K562 (cell line): ENCODE results near the gene GFM1. TPM values are rescaled to one million over a fixed set of nuclear protein-coding genes. Genes with fewer than 3 reads are reported as not detected.

Experiments used
- CBX1 ChIP-seq: sonication (generic); IDR thresholded peaks from 2 replicates; pipeline ENCODE4 v1.6.1; 2016; ENCODE audit warnings: antibody characterized with exemption, low read depth, mild to moderate bottlenecking
- HMG20B ChIP-seq: fragments of 250-450 bp; sonication (Bioruptor Pico); IDR thresholded peaks from 2 replicates; pipeline ENCODE4 v1.5.0; 2021; ENCODE audit warnings: mild to moderate bottlenecking
- MEIS2 ChIP-seq: fragments of 450-650 bp; IDR thresholded peaks from 2 replicates; pipeline ENCODE4 v1.6.1; 2014; ENCODE audit warnings: mild to moderate bottlenecking; ENCODE audit not compliant: partially characterized antibody
- RAD21 ChIP-seq, 2 experiments: fragments of 250-450 bp in 1 of 2; fragments of 450-650 bp in 1 of 2; sonication (Bioruptor Pico) in 1 of 2; formaldehyde crosslinking in 1 of 2; IDR thresholded peaks in 1 of 2; conservative IDR thresholded peaks in 1 of 2; 2 replicates each; pipeline versions ENCODE4 v1.4.0 to v1.8.0; 2020 to 2022; ENCODE audit warnings: mild to moderate bottlenecking in 2 of 2, moderate library complexity in 1 of 2
- TEAD1 ChIP-seq, 2 experiments: fragments of 450-650 bp in 1 of 2; sonication (generic) in 1 of 2; formaldehyde crosslinking; IDR thresholded peaks; 2 replicates each; pipeline versions ENCODE4 v1.4.0 to v1.8.0; 2020 to 2022; ENCODE audit warnings: mild to moderate bottlenecking in 2 of 2, missing genetic modification reagents in 1 of 2
- ZFP91 ChIP-seq: sonication (generic); formaldehyde crosslinking; IDR thresholded peaks from 2 replicates; pipeline ENCODE4 v1.8.0; 2022; ENCODE audit warnings: mild to moderate bottlenecking, missing genetic modification reagents
- ZNF121 ChIP-seq: sonication (generic); formaldehyde crosslinking; conservative IDR thresholded peaks from 2 replicates; pipeline ENCODE4 v1.8.0; 2022; ENCODE audit warnings: missing genetic modification reagents
- ZNF217 ChIP-seq: sonication (generic); formaldehyde crosslinking; IDR thresholded peaks from 2 replicates; pipeline ENCODE4 v1.8.0; 2022; ENCODE audit warnings: mild to moderate bottlenecking, missing genetic modification reagents
- ZNF764 ChIP-seq: fragments of 250-450 bp; sonication (Bioruptor Pico); IDR thresholded peaks from 2 replicates; pipeline ENCODE4 v1.4.0; 2020; ENCODE audit warnings: low read depth, mild to moderate bottlenecking, moderate library complexity
- polyA plus RNA-seq, 8 experiments: library from polyadenylated mRNA; depleted of rRNA in 4 of 8; stranded (reverse) in 5 of 8; unstranded in 3 of 8; fragments of >200 nt; fragmentation: Nextera tagmentation in 2 of 8; fragmentation: Illumina TruSeq in 1 of 8; extraction: Ambion mirVana in 2 of 8; extraction: Trizol in 1 of 8; gene quantifications; 2 replicates each; pipeline versions ENCODE4 v1.2.1 to v1.2.3, GENCODE V29; 2011 to 2014; ENCODE audit warnings: inconsistent platforms in 1 of 8, missing spikeins in 1 of 8
- total RNA-seq, 7 experiments: library from RNA; depleted of rRNA in 6 of 7; stranded (reverse); fragments of >200 nt in 6 of 7; fragmentation: Illumina TruSeq in 2 of 7; extraction: Trizol in 2 of 7; gene quantifications; 2 replicates each; pipeline versions ENCODE4 v1.2.1 to v1.2.3, GENCODE V29; 2011 to 2021; ENCODE audit warnings: low replicate concordance in 1 of 7

The GFM1 gene
- total and polyA plus RNA-seq, 9 of the 15 experiments (the other 6 are each of a cell fraction or from before 2014, with no cell fraction given) = 38.9 to 86.7 (median 64.8) TPM

- TF ChIP-seq CBX1 = no peak
- no peak for TF ChIP-seq ZFP91 (CRISPR knock-in tag)
- peak; percentile 90 for TF ChIP-seq ZNF764
- no peak for TF ChIP-seq HMG20B
- no peak for TF ChIP-seq TEAD1 (CRISPR knock-in tag; IDR thresholded peaks at IDR 0.05)
- peak; percentile 74 to 77 for TF ChIP-seq RAD21 (CRISPR knock-in tag; conservative IDR thresholded peaks at IDR 0.05 in 1 of 2, IDR thresholded peaks at IDR 0.05 in 1 of 2)
- peak; percentile 36 for TF ChIP-seq MEIS2
- TF ChIP-seq ZNF121 (CRISPR knock-in tag) = no peak
- no peak for TF ChIP-seq ZNF217
These were observed 15.3 kb downstream of the GFM1 start (continued) for GRCh38 chr3:158659454-158660237.
